Left colon (tissue), 2 donors: Measurements from ENCODE around the gene SLC22A23. TPM values are rescaled to one million over a fixed set of nuclear protein-coding genes. Genes with fewer than 3 reads are reported as not detected.

Experiments
- ATAC-seq: fragments of 200-7000 bp; cut with Tn5 transposase; one replicate; pipeline ENCODE4 v1.9.1; 2020; ENCODE audit warnings: mild to moderate bottlenecking, moderate library complexity
- DNase-seq, 2 donors: peaks; one replicate each; pipeline ENCODE4 v3.0.0-alpha.2; 2020
- intact Hi-C, 2 donors: fragments of 100-400 bp; cut with DNase I in 1 of 2; cut with micrococcal nuclease in 1 of 2; formaldehyde crosslinking; loops; one replicate each; pipeline versions ENCODE4 v1.11.2 to v1.14.0; 2022; cut with DNase I, micrococcal nuclease
- total RNA-seq, 2 donors: library from RNA; stranded (reverse); fragmentation: NEBNext Ultra II Directional; extraction: Animal tissue kit (Norgen Biotek cat#: 25700); gene quantifications; one replicate each; pipeline ENCODE4 v1.2.1, GENCODE V29; 2021
- donor health status: DM: no; HTN: no; CAD: no.
- donor health status: DM: yes; HTN: yes; CAD: no.

SLC22A23 gene
- total RNA-seq, 2 donors from 2014 or later: 75.2 to 98.6 TPM

GRCh38 chr6:3351829-3352524, 104.9 kb downstream of the SLC22A23 start:
- intact Hi-C loops: no loop called here
- DNase-seq: peak in 1 of 2 donors; percentile 20

DNA sequence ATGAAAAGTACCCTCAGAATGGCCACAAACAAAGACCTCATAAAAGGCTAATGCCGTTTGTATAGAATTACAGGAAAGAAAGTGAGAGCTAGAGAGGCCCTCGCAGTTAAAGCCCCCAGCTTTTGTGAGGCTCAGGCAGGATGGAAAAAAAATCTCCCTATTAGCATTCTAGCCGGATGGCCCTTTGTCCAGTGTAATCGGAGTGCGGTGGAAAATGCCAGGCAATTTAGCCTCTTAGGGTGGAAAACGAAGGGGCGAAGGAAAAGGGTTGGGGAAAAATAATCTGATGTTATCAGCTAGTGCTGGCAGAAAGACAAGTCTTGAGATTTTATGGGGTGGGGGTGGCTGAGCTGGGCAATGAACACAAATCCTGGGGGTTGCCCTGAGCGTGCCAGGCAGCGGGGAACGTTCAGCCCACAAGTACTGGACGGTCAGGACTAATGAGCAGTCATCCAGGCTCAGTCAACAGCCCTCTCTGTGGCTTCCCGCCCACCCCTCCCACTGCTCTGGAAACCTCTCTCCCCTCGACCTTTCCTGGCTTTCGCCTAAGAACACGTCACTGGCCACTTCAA, 105.7 kb downstream of the SLC22A23 start:
- ATAC-seq (no peak), DNase-seq (peak in 1 of 2 donors; percentile 24)
- intact Hi-C loops: no loop called here

More at GRCh38 chr6:3351829-3352524, 104.9 kb downstream of the SLC22A23 start:
- no peak for ATAC-seq

GRCh38 chr6:3350252-3350796, 106.5 kb downstream of the SLC22A23 start:
- ATAC-seq (no peak), DNase-seq (no peak)
- intact Hi-C loops: no loop called here

DNA sequence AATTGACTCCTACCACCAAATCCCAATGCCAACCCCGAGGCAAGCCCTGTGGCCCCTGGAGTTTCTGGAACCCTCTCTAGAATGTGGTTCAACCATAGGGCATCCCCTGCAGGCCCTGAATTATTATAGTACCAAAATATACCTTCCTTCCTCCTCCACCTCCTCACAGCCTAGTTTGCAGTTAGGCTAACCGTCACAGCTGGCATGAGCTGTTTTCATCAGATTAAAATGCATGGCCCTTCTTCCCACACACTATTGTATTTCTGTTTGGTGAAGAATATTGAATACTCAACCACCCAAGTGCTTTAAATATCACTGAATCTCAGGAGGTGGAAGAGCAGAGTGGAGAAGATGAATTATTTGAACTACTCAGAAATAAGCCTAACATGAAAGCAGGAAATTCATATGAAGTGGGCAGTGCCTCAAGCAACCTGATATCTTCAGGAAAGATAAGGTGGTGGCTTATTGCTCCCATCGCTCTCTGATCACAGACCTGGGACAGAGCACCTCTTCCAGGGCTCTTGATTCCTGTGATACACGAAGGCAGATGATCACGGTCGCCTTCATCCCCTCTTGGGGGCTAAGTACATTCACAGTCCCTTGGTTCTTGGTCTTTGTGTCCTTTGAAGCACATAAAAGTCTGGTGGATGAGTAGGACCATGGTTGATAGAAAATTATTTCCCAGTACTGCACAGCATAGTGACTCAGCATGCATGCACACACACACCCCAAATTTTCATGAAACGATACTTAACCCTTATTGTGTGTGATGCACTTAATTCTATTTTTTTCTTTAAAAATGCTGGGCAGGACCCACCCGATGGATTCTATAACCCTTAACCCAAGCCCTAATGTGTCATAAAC, 107.2 kb downstream of the SLC22A23 start:
- intact Hi-C loops: no loop called here
- ATAC-seq (no peak), DNase-seq (peak in 1 of 2 donors; percentile 20)

DNA sequence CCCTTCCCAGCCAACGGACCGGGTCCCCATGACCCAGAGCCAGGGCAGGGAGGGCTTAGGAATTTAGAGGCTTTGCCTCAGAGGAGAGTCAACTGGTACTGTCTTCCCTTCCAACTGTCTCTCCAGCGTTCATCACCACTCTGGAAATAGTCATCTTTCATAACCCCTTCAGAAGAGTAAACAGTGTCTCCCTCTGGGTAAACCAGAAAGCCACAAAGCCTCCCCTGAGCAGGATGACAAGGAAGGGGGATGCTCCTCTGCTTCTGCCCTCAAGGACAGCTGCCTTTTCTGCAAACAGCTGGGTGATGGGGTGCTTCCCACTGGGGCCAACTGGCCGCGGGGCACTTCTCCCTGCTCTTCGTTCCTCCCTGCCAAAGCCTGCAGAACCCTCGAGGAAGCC, 108.0 kb downstream of the SLC22A23 start:
- DNase-seq: peak in 1 of 2 donors; percentile 21
- ATAC-seq: no peak
- intact Hi-C loops: no loop called here

GRCh38 chr6:3347826-3348225, 109.0 kb downstream of the SLC22A23 start:
- intact Hi-C loops: no loop called here

DNA sequence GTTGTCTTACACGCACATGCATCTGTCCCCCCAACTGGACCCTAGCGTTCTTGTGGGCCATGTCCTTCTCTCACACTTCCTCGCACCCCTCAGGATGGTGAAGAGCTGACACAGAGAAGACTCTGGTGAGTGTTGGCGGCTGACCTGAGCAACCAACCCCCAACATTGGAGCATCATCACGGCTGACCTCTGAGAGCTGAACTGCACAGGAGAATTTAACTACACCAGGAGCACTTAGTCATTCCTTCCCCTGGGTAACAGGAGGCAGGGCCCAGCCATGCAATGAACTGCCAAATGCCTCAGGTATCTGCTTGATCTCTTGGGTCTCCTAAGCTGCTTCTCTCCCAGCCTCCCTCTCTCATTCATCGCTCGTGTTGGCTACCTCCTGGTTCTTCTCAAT, 109.6 kb downstream of the SLC22A23 start:
- ATAC-seq (no peak), DNase-seq (no peak)
- intact Hi-C loops: no loop called here

More at GRCh38 chr6:3347826-3348225, 109.0 kb downstream of the SLC22A23 start:
- ATAC-seq (no peak), DNase-seq (no peak)

DNA sequence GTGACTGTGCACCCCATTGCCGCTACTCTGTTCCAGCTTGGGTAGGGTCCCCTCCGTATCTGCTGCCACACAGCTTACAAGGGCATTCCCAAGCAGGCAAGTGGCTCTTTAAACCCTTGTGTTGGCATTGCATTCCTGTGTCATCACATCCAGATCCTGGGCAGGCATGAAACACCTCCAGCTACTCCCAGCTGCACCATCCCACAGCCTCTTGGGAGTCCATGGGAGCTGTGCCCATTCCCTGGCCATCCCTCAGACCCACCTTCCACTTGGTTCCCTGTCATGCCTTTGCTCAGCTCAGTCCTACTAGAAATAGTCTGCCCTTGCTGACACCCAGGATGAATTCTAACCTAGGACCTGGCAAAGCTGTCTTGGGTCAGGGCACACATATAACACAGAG, 110.4 kb downstream of the SLC22A23 start:
- ATAC-seq (no peak), DNase-seq (no peak)
- intact Hi-C loops: no loop called here

DNA sequence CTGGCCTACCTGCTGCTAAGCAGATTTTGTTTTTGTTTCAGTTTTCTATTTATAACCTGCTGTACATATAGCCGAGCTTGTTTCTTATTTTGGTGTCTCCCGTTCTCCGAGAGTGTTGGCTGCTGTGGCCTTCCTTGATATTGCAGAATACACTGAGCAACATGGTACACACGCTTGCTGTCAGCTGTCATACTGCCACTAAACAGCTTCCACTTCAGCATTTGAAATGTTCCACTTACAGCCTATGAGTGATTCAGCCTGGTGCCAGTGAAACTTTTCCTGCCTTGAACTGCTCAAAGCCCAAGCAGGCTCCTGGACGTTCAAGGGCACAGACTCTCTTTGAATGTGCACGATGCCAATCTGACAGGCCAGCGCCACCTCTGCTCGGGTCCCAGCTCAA, 111.0 kb downstream of the SLC22A23 start:
- intact Hi-C loops: no loop called here
- ATAC-seq (peak; percentile 17), DNase-seq (no peak)

DNA sequence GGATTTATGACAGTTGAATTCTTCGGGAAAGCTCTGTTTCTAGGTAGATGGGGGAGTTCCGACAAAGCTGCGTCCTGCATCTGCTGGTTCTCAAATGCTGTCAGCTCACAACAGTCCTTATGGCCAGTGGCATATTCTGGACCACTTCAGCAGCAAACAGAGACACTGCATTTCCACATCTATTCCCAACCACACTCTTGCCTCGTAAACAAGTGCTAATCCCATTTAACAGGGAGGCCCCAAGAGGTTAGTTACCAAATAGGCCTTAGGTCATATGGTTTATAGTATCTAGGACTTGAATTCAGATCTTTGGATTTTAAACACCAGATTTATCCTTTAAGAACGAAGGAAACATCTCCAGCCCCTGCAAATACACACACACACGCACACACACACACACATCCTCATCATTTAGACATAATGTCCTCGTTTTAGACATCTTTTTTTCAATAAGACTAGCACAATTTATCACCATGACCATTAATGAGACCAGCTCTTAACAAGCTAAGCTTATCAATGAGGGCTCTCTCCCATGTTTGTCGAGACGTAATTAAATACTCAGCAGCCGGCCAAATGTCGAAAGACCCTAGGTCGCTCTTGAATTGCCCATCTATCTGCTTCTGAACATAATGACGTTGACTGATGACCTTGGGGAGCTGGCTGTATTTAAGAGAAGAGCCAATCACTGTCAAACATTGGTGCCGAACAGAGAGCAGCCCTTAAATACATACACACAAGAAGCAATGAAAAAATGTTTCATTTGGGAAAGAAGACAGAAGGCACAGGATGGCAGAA, 113.6 kb downstream of the SLC22A23 start:
- ATAC-seq (no peak), DNase-seq (no peak)
- intact Hi-C loops: no loop called here

GRCh38 chr6:3341467-3341866, 115.4 kb downstream of the SLC22A23 start:
- DNase-seq: no peak
- intact Hi-C loops: no loop called here
- no peak for ATAC-seq

DNA sequence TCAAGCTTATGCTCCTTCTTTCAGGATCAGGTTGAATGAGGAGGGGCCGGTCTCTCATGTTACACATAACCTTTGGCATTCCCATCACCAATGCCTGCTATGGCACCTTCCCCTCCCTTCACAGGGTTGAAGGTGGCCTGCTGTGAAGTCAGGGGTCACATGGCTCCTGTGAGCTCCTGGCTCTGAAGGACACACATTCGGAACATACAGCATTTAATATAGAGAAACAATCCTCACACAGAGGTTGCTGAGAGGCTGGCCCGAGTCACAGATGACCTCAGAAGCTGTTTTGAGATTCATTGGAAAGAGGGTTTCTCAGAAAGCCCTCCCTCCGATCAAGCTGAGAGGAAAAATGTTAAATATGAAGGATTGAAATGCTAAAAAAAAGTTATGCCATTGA, 116.0 kb downstream of the SLC22A23 start:
- intact Hi-C loops: no loop called here
- no peak for DNase-seq
- ATAC-seq: no peak

DNA sequence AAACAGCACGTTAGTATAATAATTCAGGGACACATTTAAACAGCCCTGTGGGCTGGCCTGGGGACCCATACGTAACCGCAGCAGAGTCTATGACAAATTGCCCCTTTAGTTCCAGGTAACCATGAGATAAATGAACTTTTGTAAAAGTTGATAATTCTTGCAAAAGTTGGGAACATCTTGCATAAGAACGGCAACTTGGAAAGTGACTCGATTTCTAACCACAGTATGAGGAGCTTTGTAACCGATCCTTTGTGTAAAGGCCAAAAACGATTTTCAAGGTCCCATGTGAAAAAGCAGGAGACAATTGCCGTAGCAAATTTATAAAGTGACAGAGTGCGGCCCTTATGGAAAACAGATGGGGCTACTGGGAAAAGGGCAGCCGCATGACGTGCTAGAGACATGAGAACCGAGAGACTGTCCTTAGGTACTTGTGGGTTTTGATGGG, 116.5 kb downstream of the SLC22A23 start:
- intact Hi-C loops: no loop called here
- ATAC-seq (no peak), DNase-seq (no peak)

- intact Hi-C loops: no loop called here
- ATAC-seq (no peak), DNase-seq (no peak)
Observed at GRCh38 chr6:3339811-3340210, 117.0 kb downstream of the SLC22A23 start.

GRCh38 chr6:3337521-3338350, 119.1 kb downstream of the SLC22A23 start:
- no peak for DNase-seq
- ATAC-seq: peak; percentile 48
- intact Hi-C loops: no loop called here

DNA sequence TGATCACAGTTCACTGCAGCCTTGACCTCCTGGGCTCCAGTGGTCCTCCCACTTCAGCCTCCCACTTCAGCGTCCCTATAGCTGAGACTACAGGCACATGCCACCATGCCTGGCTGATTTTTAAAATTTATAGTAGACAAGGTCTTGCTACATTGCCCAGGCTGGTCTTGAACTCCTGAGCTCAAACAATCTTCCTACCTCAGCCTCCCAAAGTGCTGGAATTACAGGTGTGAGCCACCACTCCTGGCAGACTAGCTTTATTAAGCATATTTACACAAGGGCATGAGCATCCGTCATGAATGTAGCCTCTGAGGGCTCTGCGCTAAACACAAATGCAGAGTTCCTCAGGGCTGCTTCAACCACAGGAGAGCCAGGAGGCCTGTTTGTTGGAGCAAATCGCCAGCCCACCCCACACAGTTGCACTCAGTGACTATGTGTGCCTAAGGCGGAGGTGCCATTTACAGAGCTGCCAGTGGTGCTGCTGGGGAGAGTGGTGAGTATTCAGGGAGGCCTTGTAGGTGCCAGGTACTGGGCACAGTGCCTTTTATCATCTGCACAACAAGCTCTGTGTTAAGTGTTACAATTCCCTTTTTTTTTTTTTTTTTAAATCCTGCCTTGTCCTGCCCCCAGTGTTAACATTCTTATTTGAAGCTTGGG, 119.9 kb downstream of the SLC22A23 start:
- ATAC-seq (peak; percentile 71), DNase-seq (no peak)
- intact Hi-C loops: no loop called here

- DNase-seq (no peak), ATAC-seq (peak; percentile 3)
- intact Hi-C loops: no loop called here
Observed at GRCh38 chr6:3336066-3336786, 120.6 kb downstream of the SLC22A23 start.
